ENCODE data around the gene ANKS1A.

- TF ChIP-seq KLF1 (tag by site-specific recombination; IDR thresholded peaks at IDR 0.05) (no peak), SP7 (tag by site-specific recombination; IDR thresholded peaks at IDR 0.05) (no peak)
- TF ChIP-seq, protein P1, sequence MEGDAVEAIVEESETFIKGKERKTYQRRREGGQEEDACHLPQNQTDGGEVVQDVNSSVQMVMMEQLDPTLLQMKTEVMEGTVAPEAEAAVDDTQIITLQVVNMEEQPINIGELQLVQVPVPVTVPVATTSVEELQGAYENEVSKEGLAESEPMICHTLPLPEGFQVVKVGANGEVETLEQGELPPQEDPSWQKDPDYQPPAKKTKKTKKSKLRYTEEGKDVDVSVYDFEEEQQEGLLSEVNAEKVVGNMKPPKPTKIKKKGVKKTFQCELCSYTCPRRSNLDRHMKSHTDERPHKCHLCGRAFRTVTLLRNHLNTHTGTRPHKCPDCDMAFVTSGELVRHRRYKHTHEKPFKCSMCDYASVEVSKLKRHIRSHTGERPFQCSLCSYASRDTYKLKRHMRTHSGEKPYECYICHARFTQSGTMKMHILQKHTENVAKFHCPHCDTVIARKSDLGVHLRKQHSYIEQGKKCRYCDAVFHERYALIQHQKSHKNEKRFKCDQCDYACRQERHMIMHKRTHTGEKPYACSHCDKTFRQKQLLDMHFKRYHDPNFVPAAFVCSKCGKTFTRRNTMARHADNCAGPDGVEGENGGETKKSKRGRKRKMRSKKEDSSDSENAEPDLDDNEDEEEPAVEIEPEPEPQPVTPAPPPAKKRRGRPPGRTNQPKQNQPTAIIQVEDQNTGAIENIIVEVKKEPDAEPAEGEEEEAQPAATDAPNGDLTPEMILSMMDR (tag by site-specific recombination; IDR thresholded peaks at IDR 0.05), result no peak
These were observed 66.4 kb downstream of the ANKS1A start for GRCh38 chr6:34955442-34955841.

All from HEK293 (cell line).